Measurements from ENCODE around the gene PTAR1. TPM values are rescaled to one million over a fixed set of nuclear protein-coding genes. Genes with fewer than 3 reads are reported as not detected.
A peak's percentile ranks its signal among the peaks of the same experiment; 100 is the strongest.
"Not testable (repeated sequence)": the region's sequence is repeated elsewhere in the genome, so short reads cannot be mapped to it uniquely, and the experiment has no call there.

PTAR1 gene
- total RNA-seq, 4 donors from 2014 or later: 35.4 to 173 (median 69.0) TPM

DNA sequence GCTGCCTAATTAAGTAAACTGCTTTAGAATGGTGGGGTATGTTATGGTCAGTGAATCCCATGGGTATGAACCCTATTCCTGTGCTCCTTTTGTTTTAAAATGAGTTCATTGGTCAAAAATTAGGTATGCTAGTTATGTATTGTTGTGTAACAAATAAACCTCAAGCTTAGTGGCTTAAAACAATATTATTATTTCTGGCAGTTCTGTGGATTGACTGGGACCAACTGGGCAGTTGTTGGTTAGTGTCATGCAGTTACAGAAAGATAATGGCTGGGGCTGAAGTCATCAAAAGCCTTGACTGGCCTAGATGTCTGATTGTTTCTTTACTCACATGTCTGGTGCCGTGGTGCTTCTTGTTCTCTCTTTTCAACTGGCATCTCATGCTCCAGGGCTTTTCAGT lies 8.9 kb upstream of the PTAR1 start:
- Histone ChIP-seq H3K4me3 (no peak overlapping the region), H3K36me3 (no peaks in the 10 kb centered on the region), H3K27me3 (no peaks in the 10 kb centered on the region), H3K27ac (no peak overlapping the region), H3K9me3 (no peaks in the 10 kb centered on the region), H3K4me1 (no peaks in the 10 kb centered on the region)
- no peak for TF ChIP-seq POLR2A (IDR thresholded peaks at IDR 0.05)
- TF ChIP-seq, protein P1, sequence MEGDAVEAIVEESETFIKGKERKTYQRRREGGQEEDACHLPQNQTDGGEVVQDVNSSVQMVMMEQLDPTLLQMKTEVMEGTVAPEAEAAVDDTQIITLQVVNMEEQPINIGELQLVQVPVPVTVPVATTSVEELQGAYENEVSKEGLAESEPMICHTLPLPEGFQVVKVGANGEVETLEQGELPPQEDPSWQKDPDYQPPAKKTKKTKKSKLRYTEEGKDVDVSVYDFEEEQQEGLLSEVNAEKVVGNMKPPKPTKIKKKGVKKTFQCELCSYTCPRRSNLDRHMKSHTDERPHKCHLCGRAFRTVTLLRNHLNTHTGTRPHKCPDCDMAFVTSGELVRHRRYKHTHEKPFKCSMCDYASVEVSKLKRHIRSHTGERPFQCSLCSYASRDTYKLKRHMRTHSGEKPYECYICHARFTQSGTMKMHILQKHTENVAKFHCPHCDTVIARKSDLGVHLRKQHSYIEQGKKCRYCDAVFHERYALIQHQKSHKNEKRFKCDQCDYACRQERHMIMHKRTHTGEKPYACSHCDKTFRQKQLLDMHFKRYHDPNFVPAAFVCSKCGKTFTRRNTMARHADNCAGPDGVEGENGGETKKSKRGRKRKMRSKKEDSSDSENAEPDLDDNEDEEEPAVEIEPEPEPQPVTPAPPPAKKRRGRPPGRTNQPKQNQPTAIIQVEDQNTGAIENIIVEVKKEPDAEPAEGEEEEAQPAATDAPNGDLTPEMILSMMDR (IDR thresholded peaks at IDR 0.05): no peak
- intact Hi-C loops (cut with DNase I; ENCODE audit: low total_unique reads): no loop called here
- DNase-seq: no peak

DNA sequence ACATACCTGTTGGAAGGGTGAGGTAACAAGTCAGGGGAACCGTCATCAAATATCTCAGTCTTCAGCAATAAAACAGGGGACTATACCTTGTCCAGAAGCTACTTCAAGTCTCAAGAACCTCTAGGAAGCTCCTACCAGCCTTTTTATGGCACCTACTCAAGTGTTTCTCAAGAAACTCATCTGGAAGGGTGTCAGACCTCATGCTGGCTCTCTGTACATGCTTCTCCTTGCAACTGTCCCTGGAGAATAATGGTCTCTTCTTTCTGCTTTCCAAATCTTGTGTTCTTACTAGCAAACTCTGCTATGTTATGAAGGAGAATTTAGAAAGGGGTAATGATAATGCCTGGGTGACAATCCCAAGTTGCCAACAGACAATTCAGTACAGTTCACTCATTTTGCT lies 8.3 kb upstream of the PTAR1 start:
- H3K4me1 ChIP-seq: no peaks in the 10 kb centered on the region

DNA sequence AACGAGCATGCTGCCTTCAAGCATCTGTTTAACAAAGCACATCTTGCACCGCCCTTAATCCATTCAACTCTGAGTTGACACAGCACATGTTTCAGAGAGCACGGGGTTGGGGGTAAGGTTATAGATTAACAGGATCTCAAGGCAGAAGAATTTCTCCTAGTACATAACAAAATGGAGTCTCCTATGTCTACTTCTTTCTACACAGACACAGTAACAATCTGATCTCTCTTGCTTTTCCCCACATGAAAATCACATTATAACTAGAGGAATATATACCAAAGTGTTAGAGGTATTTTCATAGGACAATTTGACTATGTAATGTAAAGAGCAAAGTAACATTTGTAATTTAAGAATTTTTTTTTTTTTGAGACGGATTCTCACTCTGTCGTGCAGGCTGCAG lies 4.1 kb upstream of the PTAR1 start:
- H3K4me1 ChIP-seq; H3K9me3 ChIP-seq; H3K27ac ChIP-seq; H3K27me3 ChIP-seq; DNase-seq; H3K4me3 ChIP-seq; intact Hi-C loops (cut with DNase I; ENCODE audit: low total_unique reads); H3K36me3 ChIP-seq: not testable (repeated sequence)

More for the DNA sequence above, 8.3 kb upstream of the PTAR1 start:
- Histone ChIP-seq H3K4me3 (no peak overlapping the region), H3K36me3 (no peaks in the 10 kb centered on the region), H3K9me3 (no peaks in the 10 kb centered on the region), H3K27me3 (no peaks in the 10 kb centered on the region), H3K27ac (no peak overlapping the region)
- intact Hi-C loops (cut with DNase I; ENCODE audit: low total_unique reads): no loop called here
- no peak for DNase-seq
- no peak for TF ChIP-seq POLR2A (IDR thresholded peaks at IDR 0.05)
- TF ChIP-seq, protein P1 (IDR thresholded peaks at IDR 0.05): no peak

DNA sequence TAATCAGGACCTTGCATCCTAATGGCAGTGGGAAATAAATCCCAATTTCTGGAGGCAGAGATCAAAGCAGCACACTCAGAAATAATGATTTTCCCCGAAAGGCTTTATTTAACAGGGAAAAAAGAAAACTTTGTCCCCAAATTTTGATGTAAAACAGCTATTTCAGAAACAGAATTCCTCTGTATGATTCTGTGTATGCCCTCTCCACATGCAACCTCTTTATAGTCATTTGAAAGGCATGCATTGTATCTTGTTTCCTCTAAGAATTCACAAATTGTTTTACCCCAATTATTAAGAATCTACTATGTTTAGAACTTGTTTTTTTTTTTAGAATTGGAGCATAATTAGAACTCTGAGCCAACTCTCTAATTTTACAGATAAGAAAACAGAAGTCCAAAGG lies 2.7 kb upstream of the PTAR1 start:
- no peak overlapping the region for H3K4me3 ChIP-seq
- no peak for DNase-seq
- no peaks in the 10 kb centered on the region for H3K36me3 ChIP-seq
- H3K27me3 ChIP-seq: no peaks in the 10 kb centered on the region
- intact Hi-C loops (cut with DNase I; ENCODE audit: low total_unique reads): no loop called here
- H3K4me1 ChIP-seq: no peaks in the 10 kb centered on the region
- H3K27ac ChIP-seq: no peak overlapping the region
- TF ChIP-seq POLR2A (IDR thresholded peaks at IDR 0.05): no peak
- TF ChIP-seq, protein P1 (IDR thresholded peaks at IDR 0.05): no peak
- no peaks in the 10 kb centered on the region for H3K9me3 ChIP-seq

DNA sequence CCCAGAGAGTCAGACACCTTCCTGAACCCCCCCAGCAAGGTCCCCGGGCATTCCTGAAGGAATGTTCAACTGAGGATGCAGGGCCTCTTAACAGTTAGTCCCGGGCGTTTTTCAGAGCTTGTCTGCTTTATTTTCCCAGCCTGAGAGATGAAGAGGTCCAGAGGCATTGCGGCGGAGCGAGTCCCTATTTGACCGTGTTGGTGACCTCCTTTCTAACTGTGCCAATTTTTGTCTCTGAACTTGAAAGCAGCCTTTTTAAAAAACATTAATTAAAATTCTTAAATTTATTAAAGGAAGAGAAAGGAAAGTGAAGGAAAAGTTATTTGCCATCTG lies 433 bp upstream of the PTAR1 start:
- no peak for TF ChIP-seq POLR2A (IDR thresholded peaks at IDR 0.05)
- TF ChIP-seq, protein P1 (IDR thresholded peaks at IDR 0.05): no peak

DNA sequence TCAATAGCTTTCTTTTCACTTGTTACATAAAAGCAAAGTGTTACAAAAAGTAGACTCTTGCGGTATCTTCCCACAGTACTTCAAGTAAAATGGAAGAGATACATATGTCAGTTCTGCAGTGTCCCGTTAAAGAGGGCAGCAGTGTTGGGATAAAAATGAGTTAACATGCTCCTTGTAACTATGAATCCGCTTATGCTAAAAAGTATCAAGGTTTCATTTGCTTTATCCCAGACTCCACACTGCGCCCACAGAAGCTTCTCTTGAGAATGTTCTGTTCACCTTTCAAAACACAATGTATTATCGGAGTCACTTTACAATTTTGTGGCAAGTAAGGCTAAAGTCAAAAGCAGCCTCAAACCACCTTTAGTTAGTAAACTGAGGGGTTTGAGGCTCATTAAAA lies 790 bp downstream of the PTAR1 start:
- Histone ChIP-seq H3K9me3 (no peaks in the 10 kb centered on the region), H3K36me3 (no peaks in the 10 kb centered on the region), H3K4me1 (no peaks in the 10 kb centered on the region), H3K27me3 (no peaks in the 10 kb centered on the region), H3K27ac (peak overlapping the region; percentile 91 to 98), H3K4me3 (peak overlapping the region; percentile 42 to 97)
- DNase-seq: no peak
- intact Hi-C loops (cut with DNase I; ENCODE audit: low total_unique reads): no loop called here
- TF ChIP-seq, protein P1 (IDR thresholded peaks at IDR 0.05): no peak
- TF ChIP-seq POLR2A (IDR thresholded peaks at IDR 0.05): no peak

More for the DNA sequence above, 433 bp upstream of the PTAR1 start:
- no peaks in the 10 kb centered on the region for H3K36me3 ChIP-seq
- H3K27me3 ChIP-seq: no peaks in the 10 kb centered on the region
- H3K27ac ChIP-seq: peak overlapping the region; percentile 91 to 98
- intact Hi-C loops (cut with DNase I; ENCODE audit: low total_unique reads): no loop called here
- H3K4me3 ChIP-seq: peak overlapping the region; percentile 42 to 97
- no peaks in the 10 kb centered on the region for H3K4me1 ChIP-seq
- no peaks in the 10 kb centered on the region for H3K9me3 ChIP-seq
- no peak for DNase-seq
